Prostate gland (tissue), 2 donors: ENCODE measurements around the gene TRIM69.

Experiments used
- POLR2A ChIP-seq: fragments of 450-650 bp; IDR thresholded peaks from one replicate; pipeline ENCODE4 v1.6.1; 2016; ENCODE audit warnings: antibody characterized with exemption, mild to moderate bottlenecking
- TF ChIP-seq, protein P1 (sequence below), 4 experiments: fragments of 200-600 bp in 2 of 4; fragments of 450-650 bp in 2 of 4; sonication (generic) in 2 of 4; IDR thresholded peaks; 1 replicate in 3 of 4; 2 replicates in 1 of 4; pipeline ENCODE4 v1.5.1; 2016 to 2019; ENCODE audit warnings: antibody characterized with exemption in 4 of 4, mild to moderate bottlenecking in 2 of 4, moderate library complexity in 2 of 4

DNA sequence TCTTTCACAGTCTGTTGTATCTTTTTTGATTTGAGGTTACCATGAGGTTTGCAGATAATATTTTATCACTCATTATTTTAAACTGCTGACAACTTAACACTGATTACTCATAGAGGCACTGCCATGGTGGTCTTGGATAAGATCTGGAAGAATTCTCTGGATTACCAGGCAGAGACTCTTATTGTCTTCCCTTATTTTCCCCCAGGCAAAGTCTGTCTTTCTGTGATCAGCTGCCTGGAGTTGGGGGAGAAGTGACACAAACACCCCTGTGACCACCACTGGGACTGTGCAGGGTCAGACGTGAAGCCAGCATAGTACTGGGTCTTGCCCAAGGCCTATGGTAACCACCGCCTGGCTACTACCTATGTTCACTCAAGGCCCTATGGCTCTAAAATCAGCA lies 29.9 kb upstream of the TRIM69 start:
- TF ChIP-seq POLR2A = no peak
- TF ChIP-seq, protein P1, sequence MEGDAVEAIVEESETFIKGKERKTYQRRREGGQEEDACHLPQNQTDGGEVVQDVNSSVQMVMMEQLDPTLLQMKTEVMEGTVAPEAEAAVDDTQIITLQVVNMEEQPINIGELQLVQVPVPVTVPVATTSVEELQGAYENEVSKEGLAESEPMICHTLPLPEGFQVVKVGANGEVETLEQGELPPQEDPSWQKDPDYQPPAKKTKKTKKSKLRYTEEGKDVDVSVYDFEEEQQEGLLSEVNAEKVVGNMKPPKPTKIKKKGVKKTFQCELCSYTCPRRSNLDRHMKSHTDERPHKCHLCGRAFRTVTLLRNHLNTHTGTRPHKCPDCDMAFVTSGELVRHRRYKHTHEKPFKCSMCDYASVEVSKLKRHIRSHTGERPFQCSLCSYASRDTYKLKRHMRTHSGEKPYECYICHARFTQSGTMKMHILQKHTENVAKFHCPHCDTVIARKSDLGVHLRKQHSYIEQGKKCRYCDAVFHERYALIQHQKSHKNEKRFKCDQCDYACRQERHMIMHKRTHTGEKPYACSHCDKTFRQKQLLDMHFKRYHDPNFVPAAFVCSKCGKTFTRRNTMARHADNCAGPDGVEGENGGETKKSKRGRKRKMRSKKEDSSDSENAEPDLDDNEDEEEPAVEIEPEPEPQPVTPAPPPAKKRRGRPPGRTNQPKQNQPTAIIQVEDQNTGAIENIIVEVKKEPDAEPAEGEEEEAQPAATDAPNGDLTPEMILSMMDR (IDR thresholded peaks at IDR 0.05) = no peak
